Left lobe of liver (tissue), 2 donors: ENCODE data around the gene DDX50. TPM values are rescaled to one million over a fixed set of nuclear protein-coding genes. Genes with fewer than 3 reads are reported as not detected.
"Not testable (repeated sequence)": the region's sequence is repeated elsewhere in the genome, so short reads cannot be mapped to it uniquely, and the experiment has no call there.

Experiments used
- ATAC-seq: fragments of 200-7000 bp; cut with Tn5 transposase; one replicate; pipeline ENCODE4 v1.9.1; 2020; ENCODE audit warnings: mild to moderate bottlenecking, moderate library complexity
- DNase-seq: peaks from one replicate; pipeline ENCODE4 v3.0.0-alpha.2; 2020; ENCODE audit warnings: low spot score
- total RNA-seq: library from RNA; stranded (reverse); gene quantifications from one replicate; pipeline ENCODE4 v1.2.1, GENCODE V29; 2021
- donor health status: DM: no; HTN: no; CAD: no; lungs with moderate emphysema.
- donor health status: DM: no; HTN: yes; CAD: no.

Gene DDX50
- total RNA-seq, 1 donor from 2014 or later = 6.4 TPM

DNA sequence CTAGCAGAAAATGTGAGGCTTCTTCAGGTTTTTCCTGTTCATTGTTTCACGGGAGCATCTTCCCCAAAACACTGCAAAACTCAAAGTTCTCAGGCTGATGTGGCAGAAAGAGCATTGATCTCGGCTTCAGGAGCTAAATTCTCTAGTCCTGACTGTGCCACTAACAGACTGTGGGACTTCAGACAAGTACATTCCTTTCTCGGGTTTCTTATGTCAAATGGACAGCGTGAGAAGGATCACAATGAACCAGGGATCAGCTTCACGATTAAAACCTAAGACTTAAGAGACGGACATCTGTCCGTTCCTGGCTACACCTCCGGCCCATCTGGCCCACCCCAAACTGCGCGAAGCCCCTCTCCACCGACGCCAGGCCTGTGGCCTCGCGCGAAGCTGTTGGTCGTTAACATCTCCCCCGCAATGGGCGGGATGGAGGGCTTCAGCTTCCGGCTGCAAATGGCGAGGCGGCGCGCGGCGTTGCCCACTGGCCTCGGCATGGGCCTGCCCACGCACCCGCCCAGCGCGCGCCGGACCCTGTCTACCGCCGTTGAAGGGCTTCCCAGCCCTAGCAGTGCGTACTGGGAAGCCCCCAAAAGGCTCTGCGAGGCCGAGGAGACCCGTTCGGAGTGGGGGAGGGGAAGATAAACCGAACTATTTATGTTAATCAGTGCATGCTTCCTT is 549 bp upstream of the DDX50 start:
- no peak for DNase-seq
- ATAC-seq = peak; percentile 61

DNA sequence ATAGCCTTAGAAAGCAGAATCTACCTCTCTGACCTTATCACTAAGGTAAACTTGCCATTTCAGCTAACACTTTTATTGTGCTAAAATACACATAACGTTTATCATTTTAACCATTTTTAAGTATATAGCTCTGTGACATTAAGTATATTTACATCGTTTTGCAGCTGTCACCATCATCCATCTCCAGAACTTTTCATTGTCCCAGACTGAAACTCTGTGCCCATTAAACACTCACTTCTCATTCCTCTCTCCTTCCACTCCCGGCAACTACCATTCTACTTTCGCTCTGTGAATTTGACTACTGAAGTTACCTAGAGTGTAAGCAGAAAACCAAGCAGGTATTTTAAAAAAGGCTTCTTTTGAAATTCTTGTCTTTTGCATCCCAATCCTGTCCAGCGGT is 1.3 kb downstream of the DDX50 start:
- ATAC-seq (no peak), DNase-seq (no peak)

DNA sequence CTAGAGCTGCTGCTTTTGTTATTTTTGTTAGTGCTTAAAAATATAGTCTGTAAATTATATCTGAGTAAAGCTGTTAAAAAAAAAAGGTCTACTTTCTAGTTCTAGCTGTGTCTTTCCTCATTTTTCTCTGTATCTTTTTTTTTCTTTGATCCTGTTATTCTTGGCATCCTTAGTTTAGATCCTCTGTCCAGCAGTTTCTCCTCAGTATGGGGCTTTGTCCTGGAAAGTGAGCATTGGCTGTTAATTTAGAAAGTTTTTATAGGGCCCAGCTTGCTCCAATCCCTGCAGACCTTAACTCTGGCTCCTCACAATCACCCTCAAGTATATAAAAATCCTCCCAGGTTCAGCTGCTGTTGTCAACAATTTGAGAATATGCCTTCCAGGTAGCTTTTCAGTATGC is 23.5 kb downstream of the DDX50 start:
- no peak for ATAC-seq

GRCh38 chr10:68925489-68925888 is 24.4 kb downstream of the DDX50 start:
- ATAC-seq (no peak), DNase-seq (no peak)

More for the DNA sequence above, 23.5 kb downstream of the DDX50 start:
- DNase-seq = no peak

DNA sequence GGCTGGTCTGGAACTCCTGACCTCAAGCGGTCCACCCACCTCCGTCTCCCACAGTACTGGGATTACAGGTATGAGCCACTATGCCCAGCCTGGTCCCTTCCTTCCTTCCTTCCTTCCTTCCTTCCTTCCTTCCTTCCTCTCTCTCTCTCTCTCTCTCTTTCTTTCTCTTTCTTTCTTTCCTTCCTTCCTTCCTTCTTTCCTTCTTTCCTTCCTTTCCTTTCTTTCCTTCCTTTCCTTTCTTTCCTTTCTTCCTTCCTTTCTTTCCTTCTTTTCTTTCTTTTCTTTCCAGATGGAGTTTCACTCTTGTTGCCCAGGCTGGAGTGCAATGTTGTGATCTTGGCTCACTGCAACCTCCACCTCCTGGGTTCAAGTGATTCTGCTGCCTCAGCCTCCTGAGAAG is 28.0 kb downstream of the DDX50 start:
- ATAC-seq, DNase-seq: not testable (repeated sequence)

DNA sequence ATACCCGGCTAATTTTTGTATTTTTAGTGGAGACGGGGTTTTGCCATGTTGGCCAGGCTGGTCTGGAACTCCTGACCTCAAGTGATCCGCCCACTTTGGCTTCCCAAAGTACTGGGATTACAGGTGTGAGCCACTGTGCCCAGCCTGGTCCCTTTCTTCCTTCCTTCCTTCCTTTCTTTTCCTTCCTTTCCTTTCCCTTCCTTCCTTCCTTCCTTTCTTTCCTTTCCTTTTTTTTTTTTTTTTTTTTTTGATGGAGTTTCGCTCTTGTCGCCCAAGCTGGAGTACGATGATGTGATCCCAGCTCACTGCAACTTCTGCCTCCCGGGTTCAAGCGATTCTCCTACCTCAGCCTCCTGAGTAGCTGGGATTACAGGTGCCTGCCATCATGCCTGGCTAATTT is 28.8 kb downstream of the DDX50 start:
- ATAC-seq, DNase-seq: not testable (repeated sequence)

GRCh38 chr10:68932860-68933259 is 31.7 kb downstream of the DDX50 start:
- not testable (repeated sequence) for DNase-seq
- peak; percentile 53 for ATAC-seq

GRCh38 chr10:68934994-68935393 is 33.9 kb downstream of the DDX50 start:
- no peak for DNase-seq
- ATAC-seq = no peak

DNA sequence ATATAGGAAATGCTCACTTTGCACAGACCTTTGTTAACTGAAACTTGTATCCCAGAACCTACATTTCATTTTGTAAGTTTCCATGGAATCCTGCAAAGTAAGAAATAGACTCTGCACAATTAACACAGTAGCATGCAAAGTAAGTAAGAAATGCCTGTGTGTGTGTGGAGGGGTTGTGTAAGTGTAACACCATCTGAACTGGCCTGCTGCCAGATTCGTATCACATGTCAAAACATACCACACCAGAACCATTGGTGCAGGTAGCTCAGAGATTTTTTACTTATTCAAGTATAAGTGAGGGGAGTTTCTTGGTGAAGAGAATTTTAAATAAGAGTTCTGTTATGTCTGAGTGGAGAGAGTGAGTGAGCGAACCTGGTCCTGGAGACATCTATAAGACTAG is 37.0 kb downstream of the DDX50 start:
- ATAC-seq (peak; percentile 75), DNase-seq (peak; percentile 57)

GRCh38 chr10:68938884-68939283 is 37.8 kb downstream of the DDX50 start:
- DNase-seq (no peak), ATAC-seq (peak; percentile 77)

DNA sequence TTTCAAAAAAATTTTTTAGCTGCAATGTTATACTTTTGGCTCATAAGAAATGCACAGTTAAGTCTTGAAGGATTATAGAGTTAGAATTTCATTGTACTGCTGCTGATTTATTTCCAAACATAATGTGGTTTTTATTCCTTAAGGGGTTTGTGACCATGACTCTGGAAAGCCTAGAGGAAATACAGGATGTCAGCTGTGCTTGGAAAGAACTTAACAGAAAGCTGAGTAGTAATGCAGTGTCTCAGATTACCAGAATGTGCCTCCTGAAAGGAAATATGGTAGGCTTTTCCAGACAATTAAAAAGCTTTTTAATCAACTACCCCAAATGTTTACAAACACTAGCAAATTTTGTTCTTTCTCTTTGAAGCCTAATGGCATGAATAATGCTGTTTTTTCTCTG is 39.8 kb downstream of the DDX50 start:
- ATAC-seq, DNase-seq: not testable (repeated sequence)

- no peak for ATAC-seq
- no peak for DNase-seq
Observed at GRCh38 chr10:68950598-68950997, 49.5 kb downstream of the DDX50 start.

- DNase-seq (no peak), ATAC-seq (no peak)
Observed at GRCh38 chr10:68954904-68955303, 53.8 kb downstream of the DDX50 start.

- ATAC-seq (no peak), DNase-seq (no peak)
Observed at GRCh38 chr10:68955355-68955831, 54.3 kb downstream of the DDX50 start.

DNA sequence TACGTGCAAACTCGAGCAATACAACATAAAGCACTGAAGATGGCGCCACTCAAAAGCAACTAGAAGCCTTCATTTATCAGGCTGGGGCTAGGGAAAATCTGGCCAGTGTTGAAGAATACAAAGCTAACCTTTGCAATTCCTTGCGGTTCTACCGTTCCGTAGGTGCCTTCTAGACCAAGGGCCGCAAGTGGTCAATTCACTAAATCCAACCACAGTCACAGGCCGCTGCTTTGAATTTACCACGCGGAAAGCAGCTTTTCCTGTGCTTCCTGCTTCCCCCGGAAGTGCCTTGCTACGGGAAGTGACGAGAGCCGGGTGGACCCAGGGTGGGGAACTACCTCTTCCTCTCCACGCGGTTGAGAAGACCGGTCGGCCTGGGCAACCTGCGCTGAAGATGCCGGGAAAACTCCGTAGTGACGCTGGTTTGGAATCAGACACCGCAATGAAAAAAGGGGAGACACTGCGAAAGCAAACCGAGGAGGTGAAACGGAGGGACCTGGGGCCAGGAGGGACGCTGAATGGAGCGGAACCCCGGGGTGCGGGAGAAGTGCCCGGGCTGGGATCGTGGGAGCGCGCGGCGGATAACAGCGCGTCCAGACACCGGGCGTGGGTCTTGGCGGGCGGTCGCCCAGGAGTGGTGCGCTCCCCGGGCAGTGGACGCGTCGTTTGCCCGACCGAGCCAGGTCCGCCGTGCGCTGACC is 54.9 kb downstream of the DDX50 start, which contains the start of gene DDX21:
TSS of gene DDX21 (plus strand) at position 339 of the 701 bp plus-strand sequence. CDS start at position 395, 56 bp downstream.
- DNase-seq (peak; percentile 90), ATAC-seq (peak; percentile 95)

- no peak for DNase-seq
- no peak for ATAC-seq
Observed at GRCh38 chr10:68957284-68957615, 56.1 kb downstream of the DDX50 start.

- DNase-seq (no peak), ATAC-seq (no peak)
Observed at GRCh38 chr10:68957654-68958053, 56.5 kb downstream of the DDX50 start.

DNA sequence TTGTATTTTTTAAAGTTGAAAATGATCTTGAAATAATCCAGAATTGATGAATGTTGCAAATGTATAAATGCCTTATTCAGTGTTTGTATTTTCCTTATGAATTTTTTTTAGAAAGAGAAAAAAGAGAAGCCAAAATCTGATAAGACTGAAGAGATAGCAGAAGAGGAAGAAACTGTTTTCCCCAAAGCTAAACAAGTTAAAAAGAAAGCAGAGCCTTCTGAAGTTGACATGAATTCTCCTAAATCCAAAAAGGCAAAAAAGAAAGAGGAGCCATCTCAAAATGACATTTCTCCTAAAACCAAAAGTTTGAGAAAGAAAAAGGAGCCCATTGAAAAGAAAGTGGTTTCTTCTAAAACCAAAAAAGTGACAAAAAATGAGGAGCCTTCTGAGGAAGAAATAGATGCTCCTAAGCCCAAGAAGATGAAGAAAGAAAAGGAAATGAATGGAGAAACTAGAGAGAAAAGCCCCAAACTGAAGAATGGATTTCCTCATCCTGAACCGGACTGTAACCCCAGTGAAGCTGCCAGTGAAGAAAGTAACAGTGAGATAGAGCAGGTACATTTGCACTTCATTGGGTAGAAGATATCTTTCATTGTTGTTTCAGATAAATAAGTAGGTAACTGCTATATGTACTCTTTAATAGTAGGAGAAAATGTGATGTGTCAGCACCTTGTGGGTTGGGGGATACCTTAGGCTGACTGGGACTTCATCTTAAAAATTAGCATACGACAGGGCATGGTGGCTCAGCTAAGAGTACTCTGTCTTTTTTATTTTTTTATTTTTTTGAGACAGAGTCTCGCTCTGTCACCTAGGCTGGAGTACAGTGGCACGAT is 58.8 kb downstream of the DDX50 start:
- no peak for DNase-seq

GRCh38 chr10:68963151-68963550 is 62.0 kb downstream of the DDX50 start:
- no peak for ATAC-seq
- no peak for DNase-seq

More for the DNA sequence above, 58.8 kb downstream of the DDX50 start:
- ATAC-seq = no peak

DNA sequence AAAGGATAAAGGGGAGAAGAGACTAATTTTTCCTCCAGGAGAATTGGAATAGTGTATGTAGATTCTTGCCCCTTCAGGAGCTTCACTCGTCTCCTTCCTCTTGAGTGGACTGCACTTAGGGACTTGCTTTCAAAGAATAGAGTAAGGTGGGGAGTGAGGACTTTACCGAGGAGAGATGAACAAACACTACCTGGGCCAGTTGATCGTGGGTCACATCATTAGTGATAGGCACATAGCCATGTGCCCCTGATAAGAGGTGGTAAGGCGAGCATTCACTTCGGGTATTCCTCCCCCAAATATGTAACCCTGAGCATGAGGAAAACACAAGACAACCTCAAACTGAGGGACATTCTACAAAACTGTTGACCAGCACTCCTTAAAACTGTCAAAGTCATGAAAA is 72.9 kb downstream of the DDX50 start:
- no peak for ATAC-seq
- DNase-seq = no peak

GRCh38 chr10:68975936-68976473 is 74.9 kb downstream of the DDX50 start:
- ATAC-seq = not testable (repeated sequence)

More at GRCh38 chr10:68975936-68976473, 74.9 kb downstream of the DDX50 start:
- DNase-seq = not testable (repeated sequence)
